Cardiac muscle cell (in vitro differentiated cells and primary cell): ENCODE results near the gene CYBRD1. TPM values are rescaled to one million over a fixed set of nuclear protein-coding genes. Genes with fewer than 3 reads are reported as not detected.

Experiments used
- DNase-seq, 2 donors: peaks; one replicate each; pipeline versions ENCODE4 v3.0.0 to v3.0.0-alpha.2; 2010 to 2017; ENCODE audit warnings: low read depth in 1 of 2, low spot score in 1 of 2
- H3K27ac ChIP-seq: fragments of 200-600 bp; sonication (generic); 2 replicates; pipeline ENCODE4 v1.5.1; 2016
- H3K27me3 ChIP-seq: fragments of 200-600 bp; sonication (generic); 2 replicates; pipeline ENCODE4 v1.6.0; 2016; ENCODE audit warnings: control low read depth
- H3K36me3 ChIP-seq: fragments of 200-600 bp; sonication (generic); 2 replicates; pipeline ENCODE4 v1.5.1; 2016; ENCODE audit warnings: control low read depth
- H3K4me1 ChIP-seq: fragments of 200-600 bp; sonication (generic); 2 replicates; pipeline ENCODE4 v1.8.1; 2017; ENCODE audit warnings: low read depth, mild to moderate bottlenecking, mixed run types
- H3K4me3 ChIP-seq: fragments of 200-600 bp; sonication (generic); 2 replicates; pipeline ENCODE4 v1.5.1; 2016; ENCODE audit warnings: mild to moderate bottlenecking
- H3K9me3 ChIP-seq: fragments of 200-600 bp; sonication (generic); 2 replicates; pipeline ENCODE4 v1.5.1; 2017; ENCODE audit warnings: low read depth, mild to moderate bottlenecking, control low read depth
- polyA plus RNA-seq: library from polyadenylated mRNA; unstranded; fragments of >200 nt; fragmentation: Nextera tagmentation; extraction: Ambion mirVana; gene quantifications from 2 replicates; pipeline ENCODE4 v1.2.1, GENCODE V29; 2016
- total RNA-seq: library from RNA; depleted of rRNA; stranded (reverse); fragments of >200 nt; gene quantifications from 2 replicates; pipeline ENCODE4 v1.2.3, GENCODE V29; 2016
- TF ChIP-seq, protein P1 (sequence below): IDR thresholded peaks from 2 replicates; pipeline ENCODE4 v1.5.1; 2012; ENCODE audit warnings: low read depth, mild to moderate bottlenecking, low read length

The CYBRD1 gene
- total and polyA plus RNA-seq, 2 experiments from 2014 or later = 0.86 to 2.3 TPM

DNA sequence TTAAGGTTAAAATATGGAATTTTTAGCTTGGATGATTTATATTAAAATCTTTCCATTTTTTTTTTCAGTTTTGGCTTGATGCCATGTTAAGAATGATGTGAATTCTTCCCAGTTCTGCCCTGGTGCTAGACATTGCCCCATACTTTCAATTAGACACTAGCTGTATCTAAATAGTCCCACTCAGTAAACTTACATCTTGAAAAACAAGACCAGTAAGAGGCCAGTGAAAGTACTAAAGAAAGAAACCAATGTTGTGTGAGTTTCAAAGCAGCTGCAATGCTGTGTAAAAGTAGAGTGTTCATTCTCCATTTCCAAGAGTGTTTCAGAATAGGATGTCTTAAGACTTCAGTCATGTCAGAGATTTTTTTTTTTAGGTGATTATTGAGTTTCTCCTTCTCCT is 40.0 kb upstream of the CYBRD1 start:
- Histone ChIP-seq H3K27me3 (no peaks in the 10 kb centered on the region), H3K4me3 (no peak overlapping the region), H3K36me3 (peaks cover 6% of the 10 kb centered on the region), H3K4me1 (no peaks in the 10 kb centered on the region), H3K9me3 (no peaks in the 10 kb centered on the region), H3K27ac (no peak overlapping the region)
- peak in 1 of 2 donors; percentile 22 for DNase-seq
- TF ChIP-seq, protein P1, sequence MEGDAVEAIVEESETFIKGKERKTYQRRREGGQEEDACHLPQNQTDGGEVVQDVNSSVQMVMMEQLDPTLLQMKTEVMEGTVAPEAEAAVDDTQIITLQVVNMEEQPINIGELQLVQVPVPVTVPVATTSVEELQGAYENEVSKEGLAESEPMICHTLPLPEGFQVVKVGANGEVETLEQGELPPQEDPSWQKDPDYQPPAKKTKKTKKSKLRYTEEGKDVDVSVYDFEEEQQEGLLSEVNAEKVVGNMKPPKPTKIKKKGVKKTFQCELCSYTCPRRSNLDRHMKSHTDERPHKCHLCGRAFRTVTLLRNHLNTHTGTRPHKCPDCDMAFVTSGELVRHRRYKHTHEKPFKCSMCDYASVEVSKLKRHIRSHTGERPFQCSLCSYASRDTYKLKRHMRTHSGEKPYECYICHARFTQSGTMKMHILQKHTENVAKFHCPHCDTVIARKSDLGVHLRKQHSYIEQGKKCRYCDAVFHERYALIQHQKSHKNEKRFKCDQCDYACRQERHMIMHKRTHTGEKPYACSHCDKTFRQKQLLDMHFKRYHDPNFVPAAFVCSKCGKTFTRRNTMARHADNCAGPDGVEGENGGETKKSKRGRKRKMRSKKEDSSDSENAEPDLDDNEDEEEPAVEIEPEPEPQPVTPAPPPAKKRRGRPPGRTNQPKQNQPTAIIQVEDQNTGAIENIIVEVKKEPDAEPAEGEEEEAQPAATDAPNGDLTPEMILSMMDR = no peak

- Histone ChIP-seq H3K36me3 (peaks cover 6% of the 10 kb centered on the region), H3K4me3 (no peak overlapping the region), H3K27ac (no peak overlapping the region), H3K9me3 (no peaks in the 10 kb centered on the region), H3K4me1 (no peaks in the 10 kb centered on the region), H3K27me3 (no peaks in the 10 kb centered on the region)
- TF ChIP-seq, protein P1 = no peak
- DNase-seq = no peak
Measured at GRCh38 chr2:171482877-171483276, 39.4 kb upstream of the CYBRD1 start.

- TF ChIP-seq, protein P1 = no peak
- Histone ChIP-seq H3K4me1 (no peaks in the 10 kb centered on the region), H3K27me3 (no peaks in the 10 kb centered on the region), H3K27ac (no peak overlapping the region), H3K9me3 (no peaks in the 10 kb centered on the region), H3K4me3 (no peak overlapping the region), H3K36me3 (no peaks in the 10 kb centered on the region)
- DNase-seq = no peak
Measured at GRCh38 chr2:171483793-171484192, 38.5 kb upstream of the CYBRD1 start.

- H3K4me3 ChIP-seq = no peak overlapping the region
- H3K27me3 ChIP-seq = no peaks in the 10 kb centered on the region
- H3K36me3 ChIP-seq = no peaks in the 10 kb centered on the region
- no peak overlapping the region for H3K27ac ChIP-seq
- no peak for DNase-seq
- no peaks in the 10 kb centered on the region for H3K9me3 ChIP-seq
- H3K4me1 ChIP-seq = no peaks in the 10 kb centered on the region
- TF ChIP-seq, protein P1 = no peak
Measured at GRCh38 chr2:171485116-171485515, 37.2 kb upstream of the CYBRD1 start.

GRCh38 chr2:171487201-171487600 is 35.1 kb upstream of the CYBRD1 start:
- TF ChIP-seq, protein P1 = no peak
- no peaks in the 10 kb centered on the region for H3K27me3 ChIP-seq
- no peak for DNase-seq

GRCh38 chr2:171487803-171488259 is 34.4 kb upstream of the CYBRD1 start:
- Histone ChIP-seq H3K36me3 (no peaks in the 10 kb centered on the region), H3K27me3 (no peaks in the 10 kb centered on the region), H3K4me1 (no peaks in the 10 kb centered on the region), H3K9me3 (no peaks in the 10 kb centered on the region), H3K4me3 (no peak overlapping the region), H3K27ac (no peak overlapping the region)
- TF ChIP-seq, protein P1 = no peak
- DNase-seq = peak in 1 of 2 donors; percentile 15

More at GRCh38 chr2:171487201-171487600, 35.1 kb upstream of the CYBRD1 start:
- no peaks in the 10 kb centered on the region for H3K4me1 ChIP-seq
- no peak overlapping the region for H3K4me3 ChIP-seq
- no peaks in the 10 kb centered on the region for H3K36me3 ChIP-seq
- H3K27ac ChIP-seq = no peak overlapping the region
- H3K9me3 ChIP-seq = no peaks in the 10 kb centered on the region
